Keratinocyte (primary cell): Measurements from ENCODE around the gene FAM221B. TPM values are rescaled to one million over a fixed set of nuclear protein-coding genes. Genes with fewer than 3 reads are reported as not detected.

ENCODE experiments used
- DNase-seq: peaks from one replicate; pipeline ENCODE4 v3.0.0-alpha.2; 2011; ENCODE audit warnings: low read depth, missing footprints, low spot score
- FAIRE-seq: peaks from 2 replicates; lab custom pipeline; 2011; peaks lifted over from hg19 to GRCh38; lab: Jason Lieb, UNC
- H2AFZ ChIP-seq: 2 replicates; pipeline ENCODE4 v1.6.0; 2012; ENCODE audit warnings: low read length, control low read depth, inconsistent platforms; ENCODE audit not compliant: control insufficient read depth
- H3K27ac ChIP-seq: 2 replicates; pipeline ENCODE4 v1.5.1; 2011; ENCODE audit warnings: low read length; ENCODE audit not compliant: control insufficient read depth, insufficient read depth
- H3K27me3 ChIP-seq: 3 replicates; pipeline ENCODE4 v1.6.0; 2011; ENCODE audit warnings: low read length; ENCODE audit not compliant: control insufficient read depth, insufficient read depth; ENCODE audit errors: extremely low read depth
- H3K36me3 ChIP-seq, 2 experiments: 2 replicates in 1 of 2; 3 replicates in 1 of 2; pipeline ENCODE4 v1.5.1; 2011; ENCODE audit warnings: low read length in 2 of 2, mild to moderate bottlenecking in 1 of 2; ENCODE audit not compliant: control insufficient read depth in 2 of 2, insufficient read depth in 2 of 2; ENCODE audit errors: extremely low read depth in 1 of 2
- H3K4me1 ChIP-seq: 3 replicates; pipeline ENCODE4 v1.5.1; 2011; ENCODE audit warnings: low read length; ENCODE audit not compliant: control insufficient read depth, insufficient read depth; ENCODE audit errors: extremely low read depth
- H3K4me2 ChIP-seq: 3 replicates; pipeline ENCODE4 v1.6.0; 2011; ENCODE audit warnings: low read depth, low read length; ENCODE audit not compliant: control insufficient read depth, insufficient read depth; ENCODE audit errors: extremely low read depth
- H3K4me3 ChIP-seq, 3 experiments: fragments of 200-600 bp in 1 of 3; sonication (generic) in 1 of 3; 2 replicates in 2 of 3; 3 replicates in 1 of 3; pipeline ENCODE4 v1.5.1; 2011 to 2016; ENCODE audit warnings: low read length in 3 of 3, mild to moderate bottlenecking in 3 of 3, control low read depth in 2 of 3, inconsistent platforms in 1 of 3, low read depth in 1 of 3, mixed read lengths in 1 of 3, mixed run types in 1 of 3, moderate library complexity in 1 of 3; ENCODE audit not compliant: control insufficient read depth in 2 of 3, insufficient read depth in 2 of 3; ENCODE audit errors: extremely low read depth in 1 of 3
- H3K79me2 ChIP-seq: 2 replicates; pipeline ENCODE4 v1.6.0; 2012; ENCODE audit warnings: low read length; ENCODE audit not compliant: control insufficient read depth, insufficient read depth
- H3K9ac ChIP-seq: 3 replicates; pipeline ENCODE4 v1.6.0; 2011; ENCODE audit warnings: low read length; ENCODE audit not compliant: control insufficient read depth, insufficient read depth; ENCODE audit errors: extremely low read depth
- H3K9me1 ChIP-seq: 3 replicates; pipeline ENCODE4 v1.6.0; 2011; ENCODE audit warnings: low read length; ENCODE audit not compliant: control insufficient read depth, insufficient read depth; ENCODE audit errors: extremely low read depth
- H3K9me3 ChIP-seq: 2 replicates; pipeline ENCODE4 v1.5.1; 2012; ENCODE audit warnings: low read depth, low read length; ENCODE audit not compliant: control insufficient read depth
- H4K20me1 ChIP-seq: 3 replicates; pipeline ENCODE4 v1.6.0; 2011; ENCODE audit warnings: low read length; ENCODE audit not compliant: control insufficient read depth, insufficient read depth; ENCODE audit errors: extremely low read depth
- EZH2 ChIP-seq: IDR thresholded peaks from one replicate; pipeline ENCODE4 v1.6.1; 2012; ENCODE audit warnings: inconsistent platforms, mild to moderate bottlenecking, low read length, moderate library complexity
- dilution Hi-C: fragments of 300-500 bp; cut with MboI; formaldehyde crosslinking; loops from one replicate; pipeline ENCODE4 v1.7.0; 2020; ENCODE audit warnings: low sequenced_read_pairs; ENCODE audit not compliant: extremely low pct_ligation_motif_present
- polyA plus RNA-seq, 5 experiments: library from polyadenylated mRNA; depleted of rRNA in 3 of 5; stranded (reverse) in 3 of 5; stranded (forward) in 1 of 5; unstranded in 1 of 5; fragments of >200 nt; gene quantifications; 1 replicate in 1 of 5; 2 replicates in 3 of 5; 3 replicates in 1 of 5; pipeline versions ENCODE4 v1.2.1 to v1.2.3, GENCODE V29; 2011 to 2012; ENCODE audit warnings: missing spikeins in 2 of 5, low read depth in 1 of 5, low replicate concordance in 1 of 5
- TF ChIP-seq, protein P1 (sequence below), 3 experiments: IDR thresholded peaks in 1 of 3; conservative IDR thresholded peaks in 1 of 3; optimal IDR thresholded peaks in 1 of 3; 2 replicates in 2 of 3; 3 replicates in 1 of 3; pipeline versions ENCODE3 to v1.5.1; 2011; ENCODE audit warnings: low read length in 3 of 3, mild to moderate bottlenecking in 3 of 3, moderate library complexity in 2 of 3, control low read depth in 1 of 3, inconsistent platforms in 1 of 3; ENCODE audit not compliant: insufficient read depth in 2 of 3; ENCODE audit errors: extremely low read depth in 1 of 3

Gene FAM221B
- polyA plus RNA-seq, 1 donor (not counting 4 experiments of a cell fraction or from before 2014, with no cell fraction given) = not detected

GRCh38 chr9:35812025-35812602 lies 16.4 kb downstream of the FAM221B start, which contains the start of gene SPAG8:
Gene SPAG8 (minus strand): TSS chr9:35812262. CDS start chr9:35812147, 115 bp downstream.
- H3K79me2 ChIP-seq = no peaks in the 10 kb centered on the region
- FAIRE-seq = peak; percentile 84

DNA sequence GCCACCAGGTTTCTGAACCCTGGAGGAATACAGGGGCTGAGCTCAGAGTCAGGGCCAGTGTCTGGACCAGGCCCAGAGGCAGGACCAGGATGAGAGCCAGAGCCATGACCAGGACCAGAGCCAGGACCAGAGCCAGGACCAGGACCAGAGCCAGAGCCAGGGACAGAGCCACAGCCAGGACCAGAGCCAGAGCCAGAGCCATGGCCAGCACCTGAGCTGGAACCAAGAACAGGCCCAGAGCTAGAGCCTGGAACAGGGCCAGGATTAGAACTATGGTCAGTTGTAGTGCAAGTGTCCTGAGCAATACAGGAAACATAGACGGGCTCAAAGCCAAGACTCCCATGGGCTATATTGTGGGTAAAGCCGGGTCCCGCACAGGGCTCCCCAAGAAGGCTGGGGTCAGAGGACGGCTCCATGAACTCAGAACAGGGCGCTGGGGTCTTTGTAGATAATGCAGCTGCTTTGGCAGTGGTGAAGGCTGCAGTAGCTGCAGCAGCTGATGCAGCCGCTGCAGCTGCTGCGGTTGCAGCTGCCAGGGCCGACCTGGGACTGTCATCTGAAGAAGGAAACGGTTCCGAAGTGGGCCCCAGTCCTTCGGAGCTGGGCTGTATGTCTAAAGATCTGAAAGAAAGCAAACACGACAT lies 17.0 kb downstream of the FAM221B start:
- no peak overlapping the region for H3K27ac ChIP-seq
- H4K20me1 ChIP-seq = no peaks in the 10 kb centered on the region
- dilution Hi-C loops = no loop called here
- FAIRE-seq (no peak), DNase-seq (no peak)
- H3K9me1 ChIP-seq = no peaks in the 10 kb centered on the region
- H3K27me3 ChIP-seq = no peaks in the 10 kb centered on the region
- TF ChIP-seq, protein P1, sequence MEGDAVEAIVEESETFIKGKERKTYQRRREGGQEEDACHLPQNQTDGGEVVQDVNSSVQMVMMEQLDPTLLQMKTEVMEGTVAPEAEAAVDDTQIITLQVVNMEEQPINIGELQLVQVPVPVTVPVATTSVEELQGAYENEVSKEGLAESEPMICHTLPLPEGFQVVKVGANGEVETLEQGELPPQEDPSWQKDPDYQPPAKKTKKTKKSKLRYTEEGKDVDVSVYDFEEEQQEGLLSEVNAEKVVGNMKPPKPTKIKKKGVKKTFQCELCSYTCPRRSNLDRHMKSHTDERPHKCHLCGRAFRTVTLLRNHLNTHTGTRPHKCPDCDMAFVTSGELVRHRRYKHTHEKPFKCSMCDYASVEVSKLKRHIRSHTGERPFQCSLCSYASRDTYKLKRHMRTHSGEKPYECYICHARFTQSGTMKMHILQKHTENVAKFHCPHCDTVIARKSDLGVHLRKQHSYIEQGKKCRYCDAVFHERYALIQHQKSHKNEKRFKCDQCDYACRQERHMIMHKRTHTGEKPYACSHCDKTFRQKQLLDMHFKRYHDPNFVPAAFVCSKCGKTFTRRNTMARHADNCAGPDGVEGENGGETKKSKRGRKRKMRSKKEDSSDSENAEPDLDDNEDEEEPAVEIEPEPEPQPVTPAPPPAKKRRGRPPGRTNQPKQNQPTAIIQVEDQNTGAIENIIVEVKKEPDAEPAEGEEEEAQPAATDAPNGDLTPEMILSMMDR (optimal IDR thresholded peaks at IDR 0.05 in 1 of 3, IDR thresholded peaks at IDR 0.05 in 1 of 3, conservative IDR thresholded peaks at IDR 0.05 in 1 of 3; ENCODE audit: extremely low read depth in 1 of 3, insufficient read depth in 2 of 3, low read length in 3 of 3) = no peak
- no peak for TF ChIP-seq EZH2
- H3K9me3 ChIP-seq = no peaks in the 10 kb centered on the region
- H3K4me1 ChIP-seq = peaks cover 18% of the 10 kb centered on the region
- peak overlapping the region; percentile 89 for H2AFZ ChIP-seq
- no peaks in the 10 kb centered on the region for H3K36me3 ChIP-seq
- peak overlapping the region; percentile 91 for H3K4me2 ChIP-seq
- peak overlapping the region; percentile 20 for H3K9ac ChIP-seq
- H3K79me2 ChIP-seq = no peaks in the 10 kb centered on the region
- H3K4me3 ChIP-seq = peak overlapping the region; percentile 0 to 65 (median 27)

More at GRCh38 chr9:35812025-35812602, 16.4 kb downstream of the FAM221B start, which contains the start of gene SPAG8:
- Histone ChIP-seq H3K9ac (peak within 1 kb of the TSS; percentile 20), H3K27me3 (no peaks in the 10 kb centered on the region), H4K20me1 (no peaks in the 10 kb centered on the region), H2AFZ (peak within 1 kb of the TSS; percentile 89), H3K4me3 (peak within 1 kb of the TSS; percentile 0 to 65 (median 27)), H3K9me3 (no peaks in the 10 kb centered on the region), H3K27ac (peak within 1 kb of the TSS; percentile 3), H3K4me2 (peak within 1 kb of the TSS; percentile 91), H3K9me1 (no peaks in the 10 kb centered on the region), H3K36me3 (no peaks in the 10 kb centered on the region), H3K4me1 (peaks cover 18% of the 10 kb centered on the region)
- no peak for TF ChIP-seq EZH2
- TF ChIP-seq, protein P1 (optimal IDR thresholded peaks at IDR 0.05 in 1 of 3, IDR thresholded peaks at IDR 0.05 in 1 of 3, conservative IDR thresholded peaks at IDR 0.05 in 1 of 3; ENCODE audit: extremely low read depth in 1 of 3, insufficient read depth in 2 of 3, low read length in 3 of 3) = no peak
- dilution Hi-C loops = no loop called here
- peak; percentile 81 for DNase-seq
